Measurements from ENCODE around the gene ZNF534. TPM values are rescaled to one million over a fixed set of nuclear protein-coding genes. Genes with fewer than 3 reads are reported as not detected.
A peak's percentile ranks its signal among the peaks of the same experiment; 100 is the strongest.
"Not testable (repeated sequence)": the region's sequence is repeated elsewhere in the genome, so short reads cannot be mapped to it uniquely, and the experiment has no call there.

ZNF534 gene
- total RNA-seq, 2 donors from 2014 or later = 0.49 to 0.68 TPM

DNA sequence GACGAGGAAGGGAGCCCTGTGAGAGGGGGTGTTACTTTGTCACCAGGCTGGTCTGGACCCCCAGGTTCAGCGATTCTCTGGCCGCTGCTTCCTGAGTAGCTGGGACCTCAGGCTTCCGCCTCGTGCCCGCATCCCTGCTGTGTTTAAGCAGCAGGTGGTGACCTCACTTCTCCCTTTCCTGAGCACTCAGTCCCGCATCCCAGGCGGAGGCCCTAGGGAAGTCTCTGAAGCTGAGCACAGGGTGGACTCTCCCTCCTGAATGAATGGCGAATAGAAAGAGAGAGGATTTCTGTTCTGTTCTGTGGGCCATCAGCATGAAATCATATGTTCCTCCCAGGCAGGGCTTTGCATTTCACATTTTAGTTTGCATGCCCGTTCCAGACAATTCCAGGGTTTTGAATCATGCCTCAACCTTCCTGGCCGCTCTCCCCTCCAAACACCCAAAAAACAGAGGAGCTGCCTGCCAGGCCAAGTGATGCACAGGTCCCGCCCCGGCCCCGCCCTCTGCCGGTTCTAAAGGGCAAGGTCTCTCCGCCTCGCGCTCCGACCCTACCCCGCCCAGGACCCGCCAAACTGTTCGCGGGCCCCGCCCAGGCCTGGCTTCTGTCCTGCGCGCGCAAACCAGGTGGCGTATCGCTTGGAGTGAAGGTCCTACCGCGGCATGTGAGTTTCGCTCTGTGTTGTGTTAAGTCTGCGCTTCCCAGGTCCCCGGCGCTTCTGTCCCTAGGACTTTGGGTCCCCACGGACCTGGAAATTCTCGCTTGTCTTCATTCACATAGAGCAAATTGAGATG, 63.4 kb downstream of the ZNF534 start:
- Histone ChIP-seq H3K27ac (peak overlapping the region in 1 of 2 donors; percentile 21), H3K27me3 (replicated peaks; ENCODE audit: insufficient read depth) (no peaks in the 10 kb centered on the region), H3K9me3 (peaks cover 40% of the 10 kb centered on the region), H3K4me1 (ENCODE audit: control insufficient read depth in 1 of 2, low read depth in 2 of 2) (no peaks in the 10 kb centered on the region), H3K36me3 (no peaks in the 10 kb centered on the region), H3K4me3 (peak overlapping the region; percentile 65)
- no peak for TF ChIP-seq CTCF (IDR thresholded peaks at IDR 0.05)
- no peak for ATAC-seq (ENCODE audit: insufficient number of reproducible peaks, low FRiP score, low read depth)
- DNase-seq (ENCODE audit: low spot score) = no peak

DNA sequence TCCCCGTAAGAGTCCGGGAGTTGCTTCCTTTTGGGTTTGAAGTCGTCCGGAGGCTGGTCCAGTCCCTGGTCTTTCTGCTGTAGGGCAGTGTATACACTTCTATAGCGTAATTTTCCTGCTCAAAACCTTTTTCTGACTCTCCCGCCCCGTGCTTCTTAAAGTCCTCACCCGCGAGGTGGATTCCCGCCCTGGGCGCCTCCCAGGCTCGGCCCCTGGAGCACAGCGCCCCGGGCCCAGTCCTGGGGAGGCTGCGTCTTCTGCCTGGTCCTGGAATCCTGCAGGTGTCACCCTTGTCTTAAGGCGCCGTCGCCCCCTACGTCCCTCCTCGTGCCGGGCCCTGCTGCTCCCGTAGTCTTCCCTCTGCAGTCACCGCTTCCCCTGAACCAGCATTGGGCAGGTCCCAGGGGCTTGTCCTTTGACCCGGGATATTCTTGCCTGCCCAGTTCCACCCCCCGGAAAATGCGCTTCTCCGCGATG, 64.1 kb downstream of the ZNF534 start:
- H3K27me3 ChIP-seq (replicated peaks; ENCODE audit: insufficient read depth) = no peaks in the 10 kb centered on the region
- H3K36me3 ChIP-seq = no peaks in the 10 kb centered on the region
- peak overlapping the region; percentile 65 for H3K4me3 ChIP-seq
- peaks cover 34% of the 10 kb centered on the region for H3K9me3 ChIP-seq
- no peaks in the 10 kb centered on the region for H3K4me1 ChIP-seq (ENCODE audit: control insufficient read depth in 1 of 2, low read depth in 2 of 2)
- H3K27ac ChIP-seq = peak overlapping the region in 1 of 2 donors; percentile 21
- no peak for DNase-seq (ENCODE audit: low spot score)
- no peak for TF ChIP-seq CTCF (IDR thresholded peaks at IDR 0.05)
- no peak for ATAC-seq (ENCODE audit: insufficient number of reproducible peaks, low FRiP score, low read depth)

- no peak overlapping the region for H3K27ac ChIP-seq
- no peaks in the 10 kb centered on the region for H3K4me1 ChIP-seq (ENCODE audit: control insufficient read depth in 1 of 2, low read depth in 2 of 2)
- no peaks in the 10 kb centered on the region for H3K36me3 ChIP-seq
- no peak overlapping the region for H3K4me3 ChIP-seq
- no peak for TF ChIP-seq CTCF (IDR thresholded peaks at IDR 0.05)
- H3K27me3 ChIP-seq (replicated peaks; ENCODE audit: insufficient read depth) = no peaks in the 10 kb centered on the region
- DNase-seq (ENCODE audit: low spot score) = no peak
- peaks cover 31% of the 10 kb centered on the region for H3K9me3 ChIP-seq
- no peak for ATAC-seq (ENCODE audit: insufficient number of reproducible peaks, low FRiP score, low read depth)
Observed at GRCh38 chr19:52494518-52494917, 65.6 kb downstream of the ZNF534 start.

- peaks cover 15% of the 10 kb centered on the region for H3K36me3 ChIP-seq
- no peak overlapping the region for H3K27ac ChIP-seq
- peaks cover 33% of the 10 kb centered on the region for H3K9me3 ChIP-seq
- H3K4me3 ChIP-seq = no peak overlapping the region
- no peak for TF ChIP-seq CTCF (IDR thresholded peaks at IDR 0.05)
- DNase-seq (ENCODE audit: low spot score) (no peak), ATAC-seq (ENCODE audit: insufficient number of reproducible peaks, low FRiP score, low read depth) (no peak)
- no peaks in the 10 kb centered on the region for H3K4me1 ChIP-seq (ENCODE audit: control insufficient read depth in 1 of 2, low read depth in 2 of 2)
- H3K27me3 ChIP-seq (replicated peaks; ENCODE audit: insufficient read depth) = no peaks in the 10 kb centered on the region
Observed at GRCh38 chr19:52498571-52498970, 69.6 kb downstream of the ZNF534 start.

GRCh38 chr19:52500474-52500873, 71.5 kb downstream of the ZNF534 start:
- H3K27me3 ChIP-seq (replicated peaks; ENCODE audit: insufficient read depth); H3K27ac ChIP-seq; H3K4me1 ChIP-seq (ENCODE audit: control insufficient read depth in 1 of 2, low read depth in 2 of 2); H3K4me3 ChIP-seq; DNase-seq (ENCODE audit: low spot score); ATAC-seq (ENCODE audit: insufficient number of reproducible peaks, low FRiP score, low read depth): not testable (repeated sequence)
- peaks cover 19% of the 10 kb centered on the region for H3K36me3 ChIP-seq
- H3K9me3 ChIP-seq = peaks cover 30% of the 10 kb centered on the region

- not testable (repeated sequence) for H3K4me3 ChIP-seq; H3K27ac ChIP-seq; ATAC-seq (ENCODE audit: insufficient number of reproducible peaks, low FRiP score, low read depth); H3K4me1 ChIP-seq (ENCODE audit: control insufficient read depth in 1 of 2, low read depth in 2 of 2); H3K27me3 ChIP-seq (replicated peaks; ENCODE audit: insufficient read depth); DNase-seq (ENCODE audit: low spot score)
- Histone ChIP-seq H3K9me3 (peaks cover 35% of the 10 kb centered on the region), H3K36me3 (peaks cover 22% of the 10 kb centered on the region)
Observed at GRCh38 chr19:52500991-52501390, 72.0 kb downstream of the ZNF534 start.

Other genes starting within 250 kb of the ZNF534 start
- 100 to 1,000 TPM; 153 to 252 TPM for gene PPP2R1A, start 239.1 kb upstream of the ZNF534 start, total RNA-seq
- gene ZNF766, start 159.6 kb upstream of the ZNF534 start, total RNA-seq = 10 to 100 TPM in 1 of 2 donors, 1 to 10 TPM in 1; 6.8 to 16.9 TPM
- gene ZNF480, start 132.0 kb upstream of the ZNF534 start, total RNA-seq = 1 to 10 TPM; 4.6 to 8.5 TPM
- 1 to 10 TPM; 1.1 to 1.8 TPM for gene ZNF610, start 92.9 kb upstream of the ZNF534 start, total RNA-seq
- gene ZNF880, start 59.2 kb upstream of the ZNF534 start, total RNA-seq = 10 to 100 TPM; 14.6 to 23.7 TPM
- gene ZNF528, start 31.3 kb upstream of the ZNF534 start, total RNA-seq = 10 to 100 TPM; 31.7 to 43.4 TPM
- gene ZNF578, start 24.4 kb downstream of the ZNF534 start, total RNA-seq = 1 to 10 TPM in 1 of 2 donors, under 1 TPM in 1; 0.41 to 4.7 TPM
- gene ZNF808, start 98.5 kb downstream of the ZNF534 start, total RNA-seq = 10 to 100 TPM; 13.7 to 24.5 TPM
- gene ZNF701, start 141.1 kb downstream of the ZNF534 start, total RNA-seq = 10 to 100 TPM; 16.0 to 22.7 TPM
- gene ZNF83, start 209.2 kb downstream of the ZNF534 start, total RNA-seq = 100 to 1,000 TPM in 1 of 2 donors, 10 to 100 TPM in 1; 70.0 to 143 TPM

All from thoracic aorta (tissue), 2 donors.